PC-3 (cell line): ENCODE measurements around the gene NXPH2. TPM values are rescaled to one million over a fixed set of nuclear protein-coding genes. Genes with fewer than 3 reads are reported as not detected.

Source experiments
- ATAC-seq: fragments of 200-7000 bp; cut with Tn5 transposase; 2 replicates; pipeline ENCODE4 v1.9.1; 2020; ENCODE audit warnings: mild to moderate bottlenecking, moderate library complexity
- BruUV-seq: library from RNA; stranded (reverse); fragments of 400-500 nt; replicated peaks from 2 replicates; lab custom pipeline; 2021; lab: Mats Ljungman, UMichigan
- CTCF ChIA-PET: fragments of 300-600 bp; sonication (Branson Sonifier 250); formaldehyde crosslinking; loops from one replicate; lab custom pipeline; 2022; ENCODE audit warnings: antibody characterized with exemption; lab: Charles Lee
- POLR2A ChIA-PET: fragments of 300-600 bp; sonication (Branson Sonifier 250); formaldehyde crosslinking; loops from one replicate; lab custom pipeline; 2022; ENCODE audit warnings: antibody characterized with exemption; ENCODE audit not compliant: unreplicated experiment; lab: Charles Lee
- DNase-seq: peaks from one replicate; pipeline ENCODE4 v3.0.0-alpha.2; 2015
- H2AFZ ChIP-seq: fragments of 300-600 bp; sonication (generic); 2 replicates; pipeline ENCODE4 v1.6.0; 2016; ENCODE audit warnings: antibody characterized with exemption, low read length
- H3F3A ChIP-seq: fragments of 300-600 bp; sonication (generic); one replicate; pipeline ENCODE4 v1.6.0; 2017; ENCODE audit warnings: antibody characterized with exemption, low read length, control low read depth, mild to moderate bottlenecking; ENCODE audit not compliant: unreplicated experiment
- H3K27ac ChIP-seq: fragments of 300-600 bp; sonication (generic); 2 replicates; pipeline ENCODE4 v1.5.1; 2016; ENCODE audit warnings: mild to moderate bottlenecking, low read length
- H3K27me3 ChIP-seq: fragments of 300-600 bp; sonication (generic); 2 replicates; pipeline ENCODE4 v1.6.1; 2016; ENCODE audit warnings: low read length, mixed read lengths
- H3K36me3 ChIP-seq: fragments of 300-600 bp; sonication (generic); 2 replicates; pipeline ENCODE4 v1.6.1; 2016; ENCODE audit warnings: low read depth, mixed run types, low read length, mixed read lengths
- H3K4me1 ChIP-seq: fragments of 300-600 bp; sonication (generic); 2 replicates; pipeline ENCODE4 v1.5.1; 2016; ENCODE audit warnings: low read length; ENCODE audit not compliant: insufficient read depth
- H3K4me2 ChIP-seq: fragments of 300-600 bp; sonication (generic); 2 replicates; pipeline ENCODE4 v1.6.0; 2016; ENCODE audit warnings: low read length
- H3K4me3 ChIP-seq: fragments of 300-600 bp; sonication (generic); 2 replicates; pipeline ENCODE4 v1.5.1; 2016; ENCODE audit warnings: mild to moderate bottlenecking, low read length, mixed read lengths
- H3K79me2 ChIP-seq: fragments of 300-600 bp; sonication (generic); 2 replicates; pipeline ENCODE4 v1.6.1; 2017; ENCODE audit warnings: low read length, mixed read lengths
- H3K9ac ChIP-seq: fragments of 300-600 bp; sonication (generic); 2 replicates; pipeline ENCODE4 v1.6.0; 2016; ENCODE audit warnings: mild to moderate bottlenecking, low read length
- H3K9me2 ChIP-seq: fragments of 300-600 bp; sonication (generic); replicated peaks from 2 replicates; pipeline ENCODE4 v1.6.1; 2016; ENCODE audit warnings: mixed run types, low read length, mixed read lengths
- H3K9me3 ChIP-seq: fragments of 300-600 bp; sonication (generic); 2 replicates; pipeline ENCODE4 v1.6.1; 2016; ENCODE audit warnings: low read length, mixed read lengths
- H4K20me1 ChIP-seq: fragments of 300-600 bp; sonication (generic); 2 replicates; pipeline ENCODE4 v1.6.1; 2016; ENCODE audit warnings: low read length, mixed read lengths
- CTCF ChIP-seq: fragments of 300-600 bp; sonication (generic); conservative IDR thresholded peaks from 2 replicates; pipeline ENCODE4 v1.5.1; 2017; ENCODE audit warnings: antibody characterized with exemption, low read depth, mild to moderate bottlenecking, low read length
- EZH2 ChIP-seq: fragments of 300-600 bp; sonication (generic); IDR thresholded peaks from one replicate; pipeline ENCODE4 v1.6.1; 2017; ENCODE audit warnings: antibody characterized with exemption, mild to moderate bottlenecking, low read length; ENCODE audit not compliant: unreplicated experiment
- EZH2phosphoT487 ChIP-seq: fragments of 300-600 bp; sonication (generic); IDR thresholded peaks from 2 replicates; pipeline ENCODE4 v1.6.1; 2018; ENCODE audit warnings: mild to moderate bottlenecking, antibody characterized with exemption, low read length, borderline replicate concordance
- intact Hi-C: fragments of 100-400 bp; cut with micrococcal nuclease; formaldehyde crosslinking; loops from 2 replicates; pipeline ENCODE4 v1.9.0; 2023
- total RNA-seq: library from RNA; depleted of rRNA; stranded (reverse); fragments of >200 nt; gene quantifications from 2 replicates; pipeline ENCODE4 v1.2.3, GENCODE V29; 2014

The NXPH2 gene
- total RNA-seq, 1 experiment from 2014 or later, result not detected

- Histone ChIP-seq H3K4me2 (no peak overlapping the region), H3K36me3 (no peaks in the 10 kb centered on the region), H3F3A (no peaks in the 10 kb centered on the region), H2AFZ (no peak overlapping the region), H3K27me3 (peaks cover 40% of the 10 kb centered on the region), H3K9me2 (no peaks in the 10 kb centered on the region), H3K9ac (no peak overlapping the region), H4K20me1 (no peaks in the 10 kb centered on the region), H3K4me1 (no peaks in the 10 kb centered on the region), H3K79me2 (no peaks in the 10 kb centered on the region), H3K9me3 (no peaks in the 10 kb centered on the region), H3K4me3 (no peak overlapping the region), H3K27ac (no peak overlapping the region)
- ATAC-seq (no peak), DNase-seq (no peak)
- ChIA-PET POLR2A (no interaction called here), CTCF (no interaction called here)
- BruUV-seq, result no TSS peak
- intact Hi-C loops, result no loop called here
- TF ChIP-seq EZH2 (no peak), EZH2phosphoT487 (no peak), CTCF (no peak)
Observed at GRCh38 chr2:138771534-138771933, 8.7 kb downstream of the NXPH2 start.

GRCh38 chr2:138767101-138767500 is 13.1 kb downstream of the NXPH2 start:
- Histone ChIP-seq H4K20me1 (no peaks in the 10 kb centered on the region), H3K4me3 (no peak overlapping the region), H3K9ac (no peak overlapping the region), H3K27ac (no peak overlapping the region), H3K27me3 (peaks cover 23% of the 10 kb centered on the region), H3K36me3 (no peaks in the 10 kb centered on the region), H3K4me2 (no peak overlapping the region), H3F3A (no peaks in the 10 kb centered on the region), H3K9me3 (no peaks in the 10 kb centered on the region), H3K4me1 (no peaks in the 10 kb centered on the region), H2AFZ (no peak overlapping the region), H3K79me2 (no peaks in the 10 kb centered on the region), H3K9me2 (no peaks in the 10 kb centered on the region)
- DNase-seq, result no peak
- ChIA-PET CTCF (no interaction called here), POLR2A (no interaction called here)
- BruUV-seq, result no TSS peak
- TF ChIP-seq CTCF, result no peak
- no peak for TF ChIP-seq EZH2
- no peak for TF ChIP-seq EZH2phosphoT487
- ATAC-seq, result no peak
- intact Hi-C loops, result no loop called here

GRCh38 chr2:138766464-138766863 is 13.7 kb downstream of the NXPH2 start:
- POLR2A ChIA-PET, result no interaction called here
- Histone ChIP-seq H3K9me2 (no peaks in the 10 kb centered on the region), H3K4me3 (no peak overlapping the region), H3K4me2 (no peak overlapping the region), H3F3A (no peaks in the 10 kb centered on the region), H3K27me3 (peaks cover 27% of the 10 kb centered on the region), H3K27ac (no peak overlapping the region), H3K36me3 (no peaks in the 10 kb centered on the region), H4K20me1 (no peaks in the 10 kb centered on the region), H3K9me3 (no peaks in the 10 kb centered on the region), H3K9ac (no peak overlapping the region), H3K4me1 (no peaks in the 10 kb centered on the region), H2AFZ (no peak overlapping the region), H3K79me2 (no peaks in the 10 kb centered on the region)
- TF ChIP-seq EZH2phosphoT487 (no peak), EZH2 (no peak), CTCF (no peak)
- no TSS peak for BruUV-seq
- ATAC-seq, result no peak
- CTCF ChIA-PET, result no interaction called here
- intact Hi-C loops, result no loop called here
- no peak for DNase-seq
